Mucosa of stomach (tissue), 1 donor: ENCODE results near the gene NRSN2.
A peak's percentile ranks its signal among the peaks of the same experiment; 100 is the strongest.

Experiments used
- H3K27me3 ChIP-seq: one replicate; pipeline ENCODE4 v1.7.0; 2013; ENCODE audit warnings: mild to moderate bottlenecking, low read length; ENCODE audit not compliant: control insufficient read depth, insufficient read depth
- H3K36me3 ChIP-seq: one replicate; pipeline ENCODE4 v1.7.0; 2013; ENCODE audit warnings: low read length; ENCODE audit not compliant: control insufficient read depth, insufficient read depth
- H3K4me1 ChIP-seq: one replicate; pipeline ENCODE4 v1.7.0; 2013; ENCODE audit warnings: mild to moderate bottlenecking, low read length; ENCODE audit not compliant: control insufficient read depth, insufficient read depth
- H3K4me3 ChIP-seq: one replicate; pipeline ENCODE4 v1.7.0; 2013; ENCODE audit warnings: low read length
- H3K9ac ChIP-seq: one replicate; pipeline ENCODE4 v1.7.0; 2013; ENCODE audit warnings: mild to moderate bottlenecking, low read length, moderate library complexity
- H3K9me3 ChIP-seq: one replicate; pipeline ENCODE4 v1.7.0; 2013; ENCODE audit warnings: mild to moderate bottlenecking, low read length, moderate library complexity; ENCODE audit not compliant: control insufficient read depth
- donor health status: Pancreatic carcinoma.

NRSN2 gene, protein sequence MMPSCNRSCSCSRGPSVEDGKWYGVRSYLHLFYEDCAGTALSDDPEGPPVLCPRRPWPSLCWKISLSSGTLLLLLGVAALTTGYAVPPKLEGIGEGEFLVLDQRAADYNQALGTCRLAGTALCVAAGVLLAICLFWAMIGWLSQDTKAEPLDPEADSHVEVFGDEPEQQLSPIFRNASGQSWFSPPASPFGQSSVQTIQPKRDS

DNA sequence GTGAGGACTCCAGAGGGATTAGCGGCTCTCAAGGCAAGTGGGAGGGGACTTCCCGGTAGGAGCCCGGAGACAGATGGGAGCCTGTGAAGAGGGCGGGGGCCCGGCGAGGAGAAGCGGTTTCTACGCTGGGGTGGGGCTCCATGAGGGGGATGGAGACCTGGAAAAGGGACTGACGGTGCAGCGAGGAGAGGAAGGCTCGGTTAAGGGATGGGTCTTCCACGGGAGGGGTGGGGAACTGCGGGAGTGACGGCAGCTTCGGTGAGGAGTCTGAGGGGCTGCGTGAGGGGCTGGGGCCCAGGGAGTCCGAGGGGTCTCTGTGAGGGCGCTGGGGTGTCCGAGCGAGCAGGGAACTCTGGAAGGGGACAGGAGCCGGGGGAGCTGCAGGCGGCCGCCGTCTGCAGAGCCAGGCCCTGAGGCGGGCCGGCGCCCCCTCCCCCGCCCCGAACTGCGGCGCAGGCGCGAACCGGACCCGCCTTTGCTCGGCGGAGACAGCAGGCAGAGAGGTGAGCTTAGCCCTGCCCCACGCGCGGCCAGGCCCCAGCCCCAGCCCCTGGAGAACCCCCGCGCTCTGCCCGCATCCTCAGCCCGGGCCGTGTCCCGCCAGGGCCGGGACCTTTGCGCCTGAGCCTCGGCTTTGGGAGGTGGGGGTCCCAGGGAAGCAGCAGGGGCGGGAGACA is at the start of gene NRSN2:
Gene NRSN2 (plus strand): TSS at position 472 of the 677 bp plus-strand sequence. CDS start 2,533 bp downstream, outside the sequence.
- Histone ChIP-seq H3K4me1 (peaks cover 17% of the 10 kb centered on the region), H3K4me3 (peak within 1 kb of the TSS; percentile 74), H3K9ac (peak within 1 kb of the TSS; percentile 53), H3K36me3 (no peaks in the 10 kb centered on the region), H3K27me3 (no peaks in the 10 kb centered on the region), H3K9me3 (peaks cover 5% of the 10 kb centered on the region)

- Histone ChIP-seq H3K9ac (peak overlapping the region; percentile 97), H3K27me3 (no peaks in the 10 kb centered on the region), H3K9me3 (no peaks in the 10 kb centered on the region), H3K36me3 (no peaks in the 10 kb centered on the region), H3K4me1 (peaks cover 24% of the 10 kb centered on the region), H3K4me3 (peak overlapping the region; percentile 93)
Measured at GRCh38 chr20:297925-298775, 48.8 kb upstream of the NRSN2 start.

DNA sequence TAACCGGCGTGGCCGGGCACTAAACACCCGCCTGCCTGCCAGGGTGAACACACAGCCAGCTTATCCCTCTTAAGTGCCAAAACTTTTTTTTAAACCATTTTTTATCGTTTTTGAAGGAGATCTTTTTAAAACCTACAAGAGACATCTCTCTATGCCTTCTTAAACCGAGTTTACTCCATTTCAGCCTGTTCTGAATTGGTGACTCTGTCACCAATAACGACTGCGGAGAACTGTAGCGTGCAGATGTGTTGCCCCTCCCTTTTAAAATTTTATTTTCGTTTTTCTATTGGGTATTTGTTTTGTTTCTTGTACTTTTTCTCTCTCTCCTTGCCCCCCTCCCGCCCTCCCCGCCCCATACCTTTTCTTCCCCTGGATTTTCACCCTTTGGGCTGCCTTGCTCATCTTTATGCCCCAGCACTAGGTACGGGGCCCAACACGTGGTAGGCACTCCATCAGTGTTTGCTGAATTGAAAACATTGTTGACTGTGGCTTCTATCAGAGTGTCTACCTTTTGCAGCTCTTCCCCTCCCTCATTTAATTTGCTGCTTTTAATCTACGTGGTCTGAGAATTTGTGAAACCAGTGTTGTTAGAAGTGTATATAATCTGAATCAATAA is 48.0 kb upstream of the NRSN2 start:
- Histone ChIP-seq H3K4me1 (peaks cover 24% of the 10 kb centered on the region), H3K4me3 (peak overlapping the region; percentile 93), H3K9ac (peak overlapping the region; percentile 97), H3K36me3 (no peaks in the 10 kb centered on the region), H3K9me3 (no peaks in the 10 kb centered on the region), H3K27me3 (no peaks in the 10 kb centered on the region)

GRCh38 chr20:300345-300990 is 46.4 kb upstream of the NRSN2 start:
- H3K36me3 ChIP-seq, result no peaks in the 10 kb centered on the region
- H3K4me3 ChIP-seq, result no peak overlapping the region
- no peaks in the 10 kb centered on the region for H3K27me3 ChIP-seq
- peaks cover 24% of the 10 kb centered on the region for H3K4me1 ChIP-seq
- H3K9me3 ChIP-seq, result no peaks in the 10 kb centered on the region
- H3K9ac ChIP-seq, result no peak overlapping the region

DNA sequence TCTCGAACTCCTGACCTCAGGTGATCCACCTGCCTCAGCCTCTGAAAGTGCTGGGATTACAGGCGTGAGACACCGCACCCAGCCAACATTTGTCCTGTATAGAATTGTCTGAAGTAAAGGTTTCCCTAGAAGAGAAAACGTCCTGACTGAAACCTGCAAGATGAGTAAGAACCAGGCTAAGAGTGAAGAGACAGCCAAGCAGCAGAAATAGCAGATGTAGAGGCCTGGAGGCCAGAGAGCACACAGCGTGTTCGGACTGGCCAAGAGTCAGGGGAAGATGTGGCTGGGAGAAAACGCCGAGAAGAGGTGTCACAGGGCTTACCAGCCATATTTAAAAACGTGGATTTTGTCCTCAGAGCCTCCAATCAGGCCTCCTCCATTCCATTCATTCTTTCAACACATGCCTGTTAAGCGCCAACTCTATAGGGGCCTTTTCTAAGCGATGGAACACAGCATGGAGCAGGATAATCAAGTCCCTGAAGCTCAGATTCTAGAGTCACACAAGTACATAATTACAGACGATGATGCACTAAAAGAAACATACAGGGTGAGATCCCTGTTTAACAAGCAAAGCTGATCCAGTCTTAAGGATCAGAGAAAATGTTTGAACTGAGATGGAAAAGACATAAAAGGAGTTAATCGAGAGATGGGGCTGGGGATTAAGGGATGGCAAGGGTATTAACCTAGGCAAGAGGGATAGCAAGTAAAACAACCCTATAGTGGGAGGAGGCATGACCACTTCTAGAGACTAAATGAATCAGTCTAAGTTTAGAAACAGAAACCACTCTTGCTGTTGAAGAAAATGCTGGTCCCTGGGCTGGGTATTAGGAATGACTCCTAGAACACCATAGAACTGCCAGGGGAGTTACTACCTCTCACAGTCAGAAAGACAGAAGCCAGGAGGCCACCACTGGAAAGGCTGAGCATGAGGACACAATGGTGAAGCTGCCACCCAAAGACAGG is 44.7 kb upstream of the NRSN2 start:
- H3K27me3 ChIP-seq, result no peaks in the 10 kb centered on the region
- no peak overlapping the region for H3K4me3 ChIP-seq
- H3K36me3 ChIP-seq, result no peaks in the 10 kb centered on the region
- no peak overlapping the region for H3K9ac ChIP-seq
- no peaks in the 10 kb centered on the region for H3K9me3 ChIP-seq
- peaks cover 24% of the 10 kb centered on the region for H3K4me1 ChIP-seq

- no peaks in the 10 kb centered on the region for H3K27me3 ChIP-seq
- H3K9ac ChIP-seq, result no peak overlapping the region
- peaks cover 7% of the 10 kb centered on the region for H3K4me1 ChIP-seq
- no peaks in the 10 kb centered on the region for H3K9me3 ChIP-seq
- no peaks in the 10 kb centered on the region for H3K36me3 ChIP-seq
- no peak overlapping the region for H3K4me3 ChIP-seq
Measured at GRCh38 chr20:305745-306144, 41.2 kb upstream of the NRSN2 start.

DNA sequence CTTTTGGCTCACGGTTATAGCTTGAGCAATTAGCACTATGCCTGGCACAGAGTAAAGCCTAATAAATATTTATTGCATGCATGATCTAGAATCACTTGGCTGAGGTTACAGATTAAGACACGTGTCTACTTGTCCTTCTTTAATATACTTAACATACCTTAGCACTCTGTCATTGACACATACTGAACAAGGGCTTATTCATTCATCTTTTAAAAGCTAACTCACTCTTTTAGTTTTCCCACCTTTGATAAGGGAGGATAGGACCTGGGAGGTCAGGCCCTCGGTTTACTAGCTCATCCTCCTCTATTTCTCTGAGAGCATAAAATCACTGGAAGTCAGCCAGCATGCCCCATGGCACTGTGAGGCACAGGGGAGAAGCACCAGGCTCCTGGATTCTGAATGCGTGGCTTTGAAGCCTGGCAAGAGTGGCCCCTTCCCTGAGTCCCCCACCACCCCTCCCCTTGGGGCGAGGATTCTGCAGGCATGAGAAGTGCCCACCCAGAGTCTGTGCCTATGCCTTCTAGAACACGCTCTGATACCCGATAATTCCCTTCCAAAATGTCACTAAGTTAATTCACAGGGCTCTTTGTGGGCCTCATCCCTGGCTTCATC is 38.4 kb upstream of the NRSN2 start:
- H3K9ac ChIP-seq, result no peak overlapping the region
- no peaks in the 10 kb centered on the region for H3K4me1 ChIP-seq
- H3K27me3 ChIP-seq, result no peaks in the 10 kb centered on the region
- no peak overlapping the region for H3K4me3 ChIP-seq
- H3K36me3 ChIP-seq, result no peaks in the 10 kb centered on the region
- H3K9me3 ChIP-seq, result no peaks in the 10 kb centered on the region

- no peaks in the 10 kb centered on the region for H3K36me3 ChIP-seq
- peak overlapping the region; percentile 57 for H3K9ac ChIP-seq
- no peaks in the 10 kb centered on the region for H3K4me1 ChIP-seq
- no peaks in the 10 kb centered on the region for H3K27me3 ChIP-seq
- H3K9me3 ChIP-seq, result no peaks in the 10 kb centered on the region
- no peak overlapping the region for H3K4me3 ChIP-seq
Measured at GRCh38 chr20:309306-309840, 37.5 kb upstream of the NRSN2 start.

- Histone ChIP-seq H3K9ac (peak overlapping the region; percentile 57), H3K9me3 (no peaks in the 10 kb centered on the region), H3K36me3 (no peaks in the 10 kb centered on the region), H3K27me3 (no peaks in the 10 kb centered on the region), H3K4me1 (no peaks in the 10 kb centered on the region), H3K4me3 (no peak overlapping the region)
Measured at GRCh38 chr20:309841-310644, 36.9 kb upstream of the NRSN2 start.

- Histone ChIP-seq H3K27me3 (no peaks in the 10 kb centered on the region), H3K9me3 (no peaks in the 10 kb centered on the region), H3K4me3 (no peak overlapping the region), H3K36me3 (no peaks in the 10 kb centered on the region), H3K4me1 (no peaks in the 10 kb centered on the region), H3K9ac (no peak overlapping the region)
Measured at GRCh38 chr20:310645-311044, 36.3 kb upstream of the NRSN2 start.
